HEK293 (cell line): ENCODE results near the gene QPCTL.

Experiments
- CTCF ChIA-PET: fragments of 350-600 bp; formaldehyde crosslinking; extraction: SDS; loops from one replicate; lab custom pipeline; 2021; ENCODE audit warnings: antibody characterized with exemption; lab: Yijun Ruan, JAX
- POLR2A ChIA-PET: fragments of 300-600 bp; formaldehyde crosslinking; extraction: SDS; loops from one replicate; lab custom pipeline; 2020; ENCODE audit warnings: antibody characterized with exemption, inconsistent platforms; lab: Yijun Ruan, JAX
- H3K27ac ChIP-seq: fragments of 200-500 bp; sonication (Bioruptor generic); 2 replicates; pipeline ENCODE4 v1.5.1; 2014; ENCODE audit warnings: low read depth, low read length, control low read depth, inconsistent platforms; ENCODE audit errors: extremely low read depth
- H3K36me3 ChIP-seq, 2 experiments: fragments of 200-500 bp in 1 of 2; sonication (Bioruptor generic) in 1 of 2; 1 replicate in 1 of 2; 2 replicates in 1 of 2; pipeline ENCODE4 v1.5.1; 2014 to 2017; ENCODE audit warnings: inconsistent platforms in 2 of 2, low read length in 2 of 2; ENCODE audit not compliant: control insufficient read depth in 2 of 2, insufficient read depth in 1 of 2
- H3K4me1 ChIP-seq: fragments of 200-500 bp; sonication (Bioruptor generic); 2 replicates; pipeline ENCODE4 v1.5.1; 2014; ENCODE audit warnings: mild to moderate bottlenecking, low read length, inconsistent platforms; ENCODE audit not compliant: control insufficient read depth, insufficient read depth
- H3K4me3 ChIP-seq: 2 replicates; pipeline ENCODE4 v1.5.1; 2011; ENCODE audit warnings: low read depth, mild to moderate bottlenecking, control low read depth, low read length, moderate library complexity
- H3K9me3 ChIP-seq: fragments of 200-500 bp; sonication (Bioruptor generic); 2 replicates; pipeline ENCODE4 v1.5.1; 2014; ENCODE audit warnings: low read depth, low read length, inconsistent platforms; ENCODE audit not compliant: control insufficient read depth, insufficient read depth
- CTCF ChIP-seq: fragments of 450-650 bp; formaldehyde crosslinking; IDR thresholded peaks from 2 replicates; pipeline ENCODE4 v1.5.1; 2016; ENCODE audit warnings: missing biosample characterization, missing genetic modification characterization
- MYNN ChIP-seq: fragments of 450-650 bp; formaldehyde crosslinking; IDR thresholded peaks from 2 replicates; pipeline ENCODE4 v1.5.1; 2016; ENCODE audit warnings: missing biosample characterization, missing genetic modification characterization, borderline replicate concordance
- ZNF398 ChIP-seq: fragments of 450-650 bp; formaldehyde crosslinking; IDR thresholded peaks from 2 replicates; pipeline ENCODE4 v1.5.1; 2017; ENCODE audit warnings: missing biosample characterization, missing genetic modification characterization
- ZNF549 ChIP-seq: fragments of 450-650 bp; IDR thresholded peaks from 2 replicates; pipeline ENCODE4 v1.5.1; 2018; ENCODE audit warnings: missing biosample characterization, missing genetic modification characterization, mild to moderate bottlenecking, inconsistent platforms, moderate library complexity
- ZNF600 ChIP-seq: fragments of 450-650 bp; formaldehyde crosslinking; IDR thresholded peaks from 2 replicates; pipeline ENCODE4 v1.5.1; 2016; ENCODE audit warnings: missing biosample characterization, missing genetic modification characterization
- ZSCAN5A ChIP-seq: fragments of 450-650 bp; formaldehyde crosslinking; IDR thresholded peaks from 2 replicates; pipeline ENCODE4 v1.5.1; 2016; ENCODE audit warnings: missing biosample characterization, missing genetic modification characterization

The QPCTL gene

GRCh38 chr19:45752639-45753038, 60.2 kb downstream of the QPCTL start:
- no peak overlapping the region for H3K27ac ChIP-seq
- CTCF ChIA-PET, result interaction anchor here (0.6 to 2.9 kb wide), 4 partner anchors 18 to 1803 kb away, joined by 3 to 14 read pairs (median 6); no protein-coding TSS in a partner anchor
- POLR2A ChIA-PET, result interaction anchor here (0.7 to 1.7 kb wide), 4 partner anchors 15 to 129 kb away, joined by 5 to 10 read pairs (median 6); no protein-coding TSS in a partner anchor

GRCh38 chr19:45753548-45753947, 61.1 kb downstream of the QPCTL start:
- Histone ChIP-seq H3K4me1 (0 out of 2 replicates have a peak, but pooled peaks cover 2% of the 10 kb centered on the region), H3K27ac (no peak overlapping the region), H3K9me3 (no peaks in the 10 kb centered on the region), H3K36me3 (no peaks in the 10 kb centered on the region; a peak in 1 of 3 replicates), H3K4me3 (no peak overlapping the region)
- ChIA-PET CTCF (interaction anchor here (0.6 to 2.9 kb wide), 4 partner anchors 10 to 63 kb away, joined by 3 to 14 read pairs (median 4); partner anchors contain the start of gene SIX5), POLR2A (interaction anchor here (0.6 to 2.4 kb wide), 3 partner anchors 13 to 42 kb away, joined by 3 to 10 read pairs (median 10); partner anchors contain the start of gene SIX5)
- no peak for TF ChIP-seq ZNF549
- no peak for TF ChIP-seq ZSCAN5A
- TF ChIP-seq CTCF (tag by site-specific recombination), result 0 out of 2 replicates have a peak, but pooled peaks have one; percentile 7
- peak; percentile 62; the same call in 1 of the 2 replicates for TF ChIP-seq ZNF398 (tag by site-specific recombination)

More at GRCh38 chr19:45752639-45753038, 60.2 kb downstream of the QPCTL start:
- Histone ChIP-seq H3K36me3 (no peaks in the 10 kb centered on the region), H3K9me3 (no peaks in the 10 kb centered on the region), H3K4me3 (no peak overlapping the region), H3K4me1 (0 out of 2 replicates have a peak, but pooled peaks cover 2% of the 10 kb centered on the region)
- TF ChIP-seq ZNF600 (0 out of 2 replicates have a peak, but pooled peaks have one; percentile 20), MYNN (tag by site-specific recombination) (no peak)
